ENCODE results near the gene ELAVL1.
"Not testable (repeated sequence)": the region's sequence is repeated elsewhere in the genome, so short reads cannot be mapped to it uniquely, and the experiment has no call there.

ELAVL1 gene

DNA sequence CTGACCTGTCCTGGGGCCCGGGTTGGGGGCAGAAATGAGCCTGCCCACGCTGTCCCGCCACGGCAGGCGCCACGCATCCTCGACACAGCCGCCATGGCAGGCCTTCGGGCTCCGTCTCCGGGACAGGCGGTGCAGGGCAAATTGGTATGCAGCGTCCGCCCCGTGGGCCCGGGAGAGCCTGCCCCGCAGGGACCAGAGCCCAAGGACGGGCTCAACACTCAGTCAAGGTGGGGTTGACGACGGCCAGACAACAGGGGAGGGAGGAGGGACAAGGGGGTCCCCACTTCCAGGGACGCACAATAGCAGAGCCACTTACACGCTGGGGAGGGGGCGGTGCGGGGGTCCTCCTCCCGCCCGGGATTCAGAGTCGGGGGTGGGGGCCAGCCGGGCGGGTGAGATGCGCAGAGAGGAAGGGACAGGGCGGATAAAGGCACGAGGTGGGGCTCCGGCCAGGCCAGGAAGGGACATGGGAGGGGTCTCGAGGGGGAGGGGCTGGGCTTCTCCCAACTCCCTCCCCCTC lies 80.7 kb downstream of the ELAVL1 start:
- peak in 1 of 56 donors; percentile 44 for DNase-seq

- peak in 2 of 56 donors; percentile 23 to 44 for DNase-seq
These were observed 81.2 kb downstream of the ELAVL1 start for GRCh38 chr19:7924241-7924640.

GRCh38 chr19:7923295-7924191 lies 81.9 kb downstream of the ELAVL1 start:
- peak in 36 of 56 donors; percentile 5 to 84 (median 44) for DNase-seq

GRCh38 chr19:7922836-7923195 lies 82.6 kb downstream of the ELAVL1 start:
- DNase-seq, result no peak

- peak in 1 of 56 donors; percentile 14 for DNase-seq
These were observed 83.2 kb downstream of the ELAVL1 start for GRCh38 chr19:7921967-7922835.

DNA sequence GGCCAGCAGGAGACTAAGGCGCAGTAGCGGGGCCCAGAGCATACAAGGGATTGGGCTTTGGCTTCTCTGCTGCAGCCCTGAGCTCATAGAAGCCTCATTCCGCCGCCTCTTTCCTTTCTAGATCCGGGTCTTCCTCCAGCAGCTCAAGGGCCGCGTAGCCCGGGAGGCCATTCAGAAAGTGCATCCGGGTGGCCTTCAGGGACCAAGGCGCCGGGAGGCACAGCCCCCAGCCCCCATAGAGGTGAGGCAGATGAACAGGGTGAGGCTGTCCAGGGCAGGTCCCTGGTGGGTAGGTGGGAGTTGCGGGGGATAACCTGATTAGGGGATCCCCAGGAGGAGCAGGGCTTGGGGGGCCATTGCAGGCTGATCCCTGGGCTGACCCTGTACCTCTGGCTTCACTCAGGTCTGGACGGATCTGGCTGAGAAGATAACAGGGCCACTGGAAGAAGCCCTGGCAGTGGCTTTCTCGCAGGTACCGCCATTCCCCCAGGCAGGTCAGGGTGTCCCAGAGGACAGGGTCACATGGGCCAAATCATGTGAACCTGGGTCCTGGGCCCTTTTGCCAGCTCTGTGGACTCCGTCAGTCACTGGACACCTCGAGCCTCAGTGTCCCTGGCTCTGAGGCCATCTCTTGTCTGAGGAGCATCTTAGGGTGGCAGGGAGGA lies 84.0 kb downstream of the ELAVL1 start:
- DNase-seq, result peak in 3 of 56 donors; percentile 20 to 51 (median 43)

DNA sequence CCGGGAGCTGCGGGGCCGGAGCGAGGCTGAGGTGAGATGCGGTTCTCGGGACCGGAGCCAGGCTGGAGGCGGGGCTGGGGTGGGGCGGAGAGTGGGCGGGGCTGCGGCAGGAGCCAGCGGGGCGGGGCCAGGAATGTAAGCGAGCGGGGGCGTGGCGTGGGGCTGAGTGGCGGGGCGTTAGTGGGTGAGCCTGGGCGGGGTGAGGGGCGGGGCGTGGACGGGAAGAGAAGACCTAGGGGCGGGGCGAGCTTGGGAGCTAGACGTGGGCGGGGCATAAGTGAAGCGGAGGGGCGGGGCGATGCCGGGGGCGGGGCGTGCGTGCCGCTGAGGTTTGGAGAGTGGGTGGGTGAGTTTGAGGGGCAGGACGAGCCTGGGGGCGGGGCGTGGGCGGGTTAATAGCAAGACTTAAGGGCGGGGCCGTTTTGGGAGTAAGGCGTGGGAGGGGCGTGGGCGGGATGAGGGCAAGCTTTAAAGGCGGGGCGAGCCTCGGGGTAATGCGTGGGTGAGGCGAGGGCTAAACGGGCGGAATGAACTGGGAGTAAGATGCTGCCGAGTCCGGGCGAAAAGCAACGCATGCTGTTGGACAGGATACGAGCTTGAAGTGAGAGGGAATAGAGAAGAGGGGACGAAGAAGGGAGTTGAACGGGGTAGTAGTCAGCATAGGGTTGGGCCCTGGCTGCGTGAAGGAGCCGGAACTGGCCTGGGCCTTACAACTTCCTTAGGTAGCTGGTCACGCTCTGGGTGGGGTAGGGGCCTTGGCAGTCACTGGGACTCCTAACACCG lies 84.7 kb downstream of the ELAVL1 start:
- DNase-seq, result peak; percentile 77 to 100 (median 97)

DNA sequence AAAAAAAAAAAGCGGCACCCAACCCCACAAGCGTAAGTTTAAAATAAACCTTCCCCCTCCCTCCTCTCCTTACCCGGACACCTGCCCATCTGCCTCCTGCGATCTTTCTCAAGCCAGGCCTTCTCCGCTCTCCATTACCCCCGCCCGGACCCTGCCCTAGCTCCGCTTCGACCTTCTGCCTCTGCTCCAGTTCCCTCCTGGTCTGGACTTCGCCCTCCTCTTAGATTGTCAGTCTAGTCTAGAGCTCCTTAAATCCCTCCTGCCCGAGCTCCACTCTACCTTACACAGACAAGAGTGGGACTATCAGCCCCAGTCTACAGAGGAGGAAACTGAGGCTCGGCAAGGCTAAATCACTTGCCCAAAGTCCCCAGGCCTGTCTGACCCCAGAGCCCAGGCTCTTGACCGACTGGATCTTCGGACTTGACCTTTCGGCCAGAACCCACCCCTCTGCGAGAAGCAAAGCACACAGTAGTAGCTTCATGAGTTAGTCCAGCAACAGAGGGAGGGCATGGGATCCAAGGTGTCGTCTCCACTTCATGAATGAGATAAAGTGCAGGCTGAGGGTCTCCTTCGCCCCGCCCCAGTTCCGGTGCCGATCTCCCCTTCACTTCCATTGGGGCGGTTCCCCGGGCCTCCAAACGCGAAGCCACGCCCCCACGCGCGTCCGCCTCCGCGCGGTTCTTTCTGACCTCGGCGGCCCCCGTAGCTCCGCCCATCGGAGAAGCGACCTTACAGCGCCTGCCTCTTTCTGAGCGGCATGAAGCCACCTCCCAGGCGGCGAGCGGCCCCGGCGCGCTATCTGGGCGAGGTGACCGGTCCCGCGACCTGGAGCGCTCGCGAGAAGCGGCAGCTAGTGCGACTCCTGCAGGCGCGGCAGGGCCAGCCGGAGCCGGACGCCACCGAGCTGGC lies 85.6 kb downstream of the ELAVL1 start, which contains the start of gene SNAPC2:
Gene SNAPC2 (plus strand): TSS at position 729 of the 909 bp plus-strand sequence. CDS start 29 bp downstream, at position 758.
- peak in 55 of 56 donors; percentile 62 to 98 (median 92) for DNase-seq

GRCh38 chr19:7918615-7919421 lies 86.6 kb downstream of the ELAVL1 start:
- DNase-seq, result peak in 1 of 56 donors; percentile 9

- DNase-seq, result not testable (repeated sequence)
These were observed 87.3 kb downstream of the ELAVL1 start for GRCh38 chr19:7918062-7918614.

GRCh38 chr19:7917267-7918061 lies 88.0 kb downstream of the ELAVL1 start:
- peak in 7 of 56 donors; percentile 11 to 52 (median 13) for DNase-seq

GRCh38 chr19:7916955-7917266 lies 88.5 kb downstream of the ELAVL1 start:
- DNase-seq, result no peak

GRCh38 chr19:7916103-7916954 lies 89.1 kb downstream of the ELAVL1 start:
- DNase-seq, result peak in 5 of 56 donors; percentile 6 to 72 (median 16)

- no peak for DNase-seq
These were observed 90.0 kb downstream of the ELAVL1 start for GRCh38 chr19:7915250-7916102.

GRCh38 chr19:7914598-7915045 lies 90.8 kb downstream of the ELAVL1 start, which contains the start of gene TGFBR3L:
Gene TGFBR3L, plus strand, starts transcription at chr19:7914830.
- no peak for DNase-seq
